ENCODE measurements around the gene THBS3. TPM values are rescaled to one million over a fixed set of nuclear protein-coding genes. Genes with fewer than 3 reads are reported as not detected.
A peak's percentile ranks its signal among the peaks of the same experiment; 100 is the strongest.

The THBS3 gene
- total and polyA plus RNA-seq, 9 of the 15 experiments (the other 6 are each of a cell fraction or from before 2014, with no cell fraction given) = 0.59 to 8.3 (median 3.2) TPM

DNA sequence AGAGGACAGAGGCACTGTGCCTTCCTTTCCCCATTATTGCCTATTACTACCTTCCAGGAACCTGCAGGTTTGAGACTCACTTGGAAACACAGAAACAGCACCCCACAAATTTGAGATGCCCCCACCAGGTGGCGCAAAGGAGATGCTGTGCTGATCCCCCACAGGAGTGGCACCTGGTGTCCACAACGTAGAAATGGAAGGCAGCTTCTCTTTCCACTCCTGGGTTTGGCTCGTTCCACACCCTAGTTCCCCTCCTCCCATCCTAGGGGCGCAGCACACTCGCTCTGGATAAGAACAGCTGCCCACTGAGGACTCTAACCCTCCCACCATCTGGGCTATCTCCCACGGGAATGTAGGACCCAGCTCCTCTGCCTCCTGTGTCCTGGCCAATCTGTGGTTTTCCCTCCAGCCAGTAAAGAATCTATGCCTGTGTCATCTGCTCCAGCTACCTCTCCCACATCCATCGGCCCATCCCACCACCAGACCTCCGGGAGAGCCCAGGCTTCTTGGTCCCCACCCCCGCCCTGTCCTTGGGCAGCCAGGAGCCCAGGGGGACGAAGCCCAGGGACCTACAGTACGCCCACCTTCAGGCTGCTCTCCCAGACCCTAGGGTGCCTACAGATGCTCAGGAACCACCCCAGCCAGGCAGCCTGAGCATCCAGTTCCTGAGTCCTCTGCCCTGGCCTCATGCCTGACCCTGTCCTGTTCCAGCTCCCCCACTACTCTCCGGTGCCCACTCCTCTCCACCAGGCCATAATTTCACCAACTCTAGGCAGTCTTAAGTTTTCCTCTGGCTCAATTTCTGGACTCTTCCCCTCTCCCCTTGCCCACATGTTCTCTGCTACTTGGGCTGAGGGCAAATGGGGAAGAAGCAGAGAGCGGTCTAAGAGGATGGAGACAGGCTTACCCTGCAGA lies 549 bp downstream of the THBS3 start (continued):
- TF ChIP-seq, protein P1, sequence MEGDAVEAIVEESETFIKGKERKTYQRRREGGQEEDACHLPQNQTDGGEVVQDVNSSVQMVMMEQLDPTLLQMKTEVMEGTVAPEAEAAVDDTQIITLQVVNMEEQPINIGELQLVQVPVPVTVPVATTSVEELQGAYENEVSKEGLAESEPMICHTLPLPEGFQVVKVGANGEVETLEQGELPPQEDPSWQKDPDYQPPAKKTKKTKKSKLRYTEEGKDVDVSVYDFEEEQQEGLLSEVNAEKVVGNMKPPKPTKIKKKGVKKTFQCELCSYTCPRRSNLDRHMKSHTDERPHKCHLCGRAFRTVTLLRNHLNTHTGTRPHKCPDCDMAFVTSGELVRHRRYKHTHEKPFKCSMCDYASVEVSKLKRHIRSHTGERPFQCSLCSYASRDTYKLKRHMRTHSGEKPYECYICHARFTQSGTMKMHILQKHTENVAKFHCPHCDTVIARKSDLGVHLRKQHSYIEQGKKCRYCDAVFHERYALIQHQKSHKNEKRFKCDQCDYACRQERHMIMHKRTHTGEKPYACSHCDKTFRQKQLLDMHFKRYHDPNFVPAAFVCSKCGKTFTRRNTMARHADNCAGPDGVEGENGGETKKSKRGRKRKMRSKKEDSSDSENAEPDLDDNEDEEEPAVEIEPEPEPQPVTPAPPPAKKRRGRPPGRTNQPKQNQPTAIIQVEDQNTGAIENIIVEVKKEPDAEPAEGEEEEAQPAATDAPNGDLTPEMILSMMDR (IDR thresholded peaks at IDR 0.05 in 2 of 3, conservative IDR thresholded peaks at IDR 0.05 in 1 of 3; ENCODE audit: insufficient read depth in 2 of 3, low read depth in 1 of 3, low read length in 3 of 3) = peak; percentile 93 to 99 (median 99)
- TF ChIP-seq XRCC5 (IDR thresholded peaks at IDR 0.05; ENCODE audit: low read depth, low read length) = peak; percentile 84
- TF ChIP-seq TEAD4 (IDR thresholded peaks at IDR 0.05; ENCODE audit: low read length) = no peak
- no peak for TF ChIP-seq TEAD4 (CRISPR knock-in tag; IDR thresholded peaks at IDR 0.05; ENCODE audit: borderline replicate concordance)
- peak; percentile 53; the same call in 1 of the 2 replicates for TF ChIP-seq CC2D1A (IDR thresholded peaks at IDR 0.05)
- 0 out of 2 replicates have a peak, but pooled peaks have one; percentile 21 for TF ChIP-seq RBFOX2 (IDR thresholded peaks at IDR 0.05; ENCODE audit: low read depth, low read length)
- TF ChIP-seq CREM (IDR thresholded peaks at IDR 0.05; ENCODE audit: low read depth) = peak; percentile 37
- peak; percentile 68 for TF ChIP-seq CTBP1 (IDR thresholded peaks at IDR 0.05; ENCODE audit: borderline replicate concordance)
- TF ChIP-seq, protein P2, sequence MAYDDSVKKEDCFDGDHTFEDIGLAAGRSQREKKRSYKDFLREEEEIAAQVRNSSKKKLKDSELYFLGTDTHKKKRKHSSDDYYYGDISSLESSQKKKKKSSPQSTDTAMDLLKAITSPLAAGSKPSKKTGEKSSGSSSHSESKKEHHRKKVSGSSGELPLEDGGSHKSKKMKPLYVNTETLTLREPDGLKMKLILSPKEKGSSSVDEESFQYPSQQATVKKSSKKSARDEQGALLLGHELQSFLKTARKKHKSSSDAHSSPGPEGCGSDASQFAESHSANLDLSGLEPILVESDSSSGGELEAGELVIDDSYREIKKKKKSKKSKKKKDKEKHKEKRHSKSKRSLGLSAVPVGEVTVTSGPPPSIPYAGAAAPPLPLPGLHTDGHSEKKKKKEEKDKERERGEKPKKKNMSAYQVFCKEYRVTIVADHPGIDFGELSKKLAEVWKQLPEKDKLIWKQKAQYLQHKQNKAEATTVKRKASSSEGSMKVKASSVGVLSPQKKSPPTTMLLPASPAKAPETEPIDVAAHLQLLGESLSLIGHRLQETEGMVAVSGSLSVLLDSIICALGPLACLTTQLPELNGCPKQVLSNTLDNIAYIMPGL (CRISPR knock-in tag; IDR thresholded peaks at IDR 0.05) = no peak
- TF ChIP-seq ILF3 (IDR thresholded peaks at IDR 0.05; ENCODE audit: borderline replicate concordance) = no peak
- no peak for TF ChIP-seq RHOXF2B (CRISPR knock-in tag; conservative IDR thresholded peaks at IDR 0.05)
- no peak for TF ChIP-seq ZNF197 (CRISPR knock-in tag; IDR thresholded peaks at IDR 0.05; ENCODE audit: low read depth)
- TF ChIP-seq, protein P3, sequence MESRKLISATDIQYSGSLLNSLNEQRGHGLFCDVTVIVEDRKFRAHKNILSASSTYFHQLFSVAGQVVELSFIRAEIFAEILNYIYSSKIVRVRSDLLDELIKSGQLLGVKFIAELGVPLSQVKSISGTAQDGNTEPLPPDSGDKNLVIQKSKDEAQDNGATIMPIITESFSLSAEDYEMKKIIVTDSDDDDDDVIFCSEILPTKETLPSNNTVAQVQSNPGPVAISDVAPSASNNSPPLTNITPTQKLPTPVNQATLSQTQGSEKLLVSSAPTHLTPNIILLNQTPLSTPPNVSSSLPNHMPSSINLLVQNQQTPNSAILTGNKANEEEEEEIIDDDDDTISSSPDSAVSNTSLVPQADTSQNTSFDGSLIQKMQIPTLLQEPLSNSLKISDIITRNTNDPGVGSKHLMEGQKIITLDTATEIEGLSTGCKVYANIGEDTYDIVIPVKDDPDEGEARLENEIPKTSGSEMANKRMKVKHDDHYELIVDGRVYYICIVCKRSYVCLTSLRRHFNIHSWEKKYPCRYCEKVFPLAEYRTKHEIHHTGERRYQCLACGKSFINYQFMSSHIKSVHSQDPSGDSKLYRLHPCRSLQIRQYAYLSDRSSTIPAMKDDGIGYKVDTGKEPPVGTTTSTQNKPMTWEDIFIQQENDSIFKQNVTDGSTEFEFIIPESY (CRISPR knock-in tag; IDR thresholded peaks at IDR 0.05) = 0 out of 2 replicates have a peak, but pooled peaks have one; percentile 25
- TF ChIP-seq, protein P4, sequence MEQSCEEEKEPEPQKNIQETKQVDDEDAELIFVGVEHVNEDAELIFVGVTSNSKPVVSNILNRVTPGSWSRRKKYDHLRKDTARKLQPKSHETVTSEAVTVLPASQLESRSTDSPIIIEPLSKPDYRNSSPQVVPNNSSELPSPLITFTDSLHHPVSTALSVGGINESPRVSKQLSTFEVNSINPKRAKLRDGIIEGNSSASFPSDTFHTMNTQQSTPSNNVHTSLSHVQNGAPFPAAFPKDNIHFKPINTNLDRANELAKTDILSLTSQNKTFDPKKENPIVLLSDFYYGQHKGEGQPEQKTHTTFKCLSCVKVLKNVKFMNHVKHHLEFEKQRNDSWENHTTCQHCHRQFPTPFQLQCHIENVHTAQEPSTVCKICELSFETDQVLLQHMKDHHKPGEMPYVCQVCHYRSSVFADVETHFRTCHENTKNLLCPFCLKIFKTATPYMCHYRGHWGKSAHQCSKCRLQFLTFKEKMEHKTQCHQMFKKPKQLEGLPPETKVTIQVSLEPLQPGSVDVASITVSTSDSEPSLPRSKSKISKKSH (CRISPR knock-in tag; IDR thresholded peaks at IDR 0.05) = no peak
- TF ChIP-seq, protein P5, sequence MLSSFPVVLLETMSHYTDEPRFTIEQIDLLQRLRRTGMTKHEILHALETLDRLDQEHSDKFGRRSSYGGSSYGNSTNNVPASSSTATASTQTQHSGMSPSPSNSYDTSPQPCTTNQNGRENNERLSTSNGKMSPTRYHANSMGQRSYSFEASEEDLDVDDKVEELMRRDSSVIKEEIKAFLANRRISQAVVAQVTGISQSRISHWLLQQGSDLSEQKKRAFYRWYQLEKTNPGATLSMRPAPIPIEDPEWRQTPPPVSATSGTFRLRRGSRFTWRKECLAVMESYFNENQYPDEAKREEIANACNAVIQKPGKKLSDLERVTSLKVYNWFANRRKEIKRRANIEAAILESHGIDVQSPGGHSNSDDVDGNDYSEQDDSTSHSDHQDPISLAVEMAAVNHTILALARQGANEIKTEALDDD (IDR thresholded peaks at IDR 0.05) = peak; percentile 36; the same call in 1 of the 2 replicates
- TF ChIP-seq TBP (optimal IDR thresholded peaks at IDR 0.05; ENCODE audit: low read depth, low read length) = peak; percentile 1
- TF ChIP-seq CXXC5 (CRISPR knock-in tag; IDR thresholded peaks at IDR 0.05) = 0 out of 2 replicates have a peak, but pooled peaks have one; percentile 18
